ENCODE results near the gene FADD.
A peak's percentile ranks its signal among the peaks of the same experiment; 100 is the strongest.

FADD gene

GRCh38 chr11:70233962-70234361, 30.9 kb downstream of the FADD start:
- DNase-seq (ENCODE audit: low spot score): no peak

DNA sequence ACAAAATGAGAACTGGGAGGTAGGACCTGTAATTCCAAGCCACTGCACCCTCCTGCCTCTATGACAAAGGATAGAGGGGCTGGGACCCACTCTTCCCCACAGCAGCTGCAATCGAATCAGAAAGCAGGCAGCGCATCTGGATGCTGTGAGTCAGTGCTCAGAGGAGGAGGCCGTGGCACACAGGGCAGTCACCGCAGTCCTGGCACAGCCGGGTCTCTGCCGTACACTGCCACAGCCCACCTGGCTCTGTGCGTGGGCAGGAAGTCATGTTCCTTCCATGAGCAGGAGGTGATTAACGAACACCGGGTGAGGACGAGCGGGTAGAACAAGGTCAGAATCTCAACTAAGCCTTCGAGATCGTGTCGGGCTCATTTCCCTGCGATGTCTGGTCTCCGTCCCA, 37.2 kb downstream of the FADD start:
- DNase-seq (ENCODE audit: low spot score): no peak

- DNase-seq (ENCODE audit: low spot score): no peak
Observed at GRCh38 chr11:70241709-70242108, 38.6 kb downstream of the FADD start.

GRCh38 chr11:70242885-70243284, 39.8 kb downstream of the FADD start:
- no peak for DNase-seq (ENCODE audit: low spot score)

GRCh38 chr11:70243912-70244652, 41.0 kb downstream of the FADD start:
- peak; percentile 83 for DNase-seq (ENCODE audit: low spot score)

DNA sequence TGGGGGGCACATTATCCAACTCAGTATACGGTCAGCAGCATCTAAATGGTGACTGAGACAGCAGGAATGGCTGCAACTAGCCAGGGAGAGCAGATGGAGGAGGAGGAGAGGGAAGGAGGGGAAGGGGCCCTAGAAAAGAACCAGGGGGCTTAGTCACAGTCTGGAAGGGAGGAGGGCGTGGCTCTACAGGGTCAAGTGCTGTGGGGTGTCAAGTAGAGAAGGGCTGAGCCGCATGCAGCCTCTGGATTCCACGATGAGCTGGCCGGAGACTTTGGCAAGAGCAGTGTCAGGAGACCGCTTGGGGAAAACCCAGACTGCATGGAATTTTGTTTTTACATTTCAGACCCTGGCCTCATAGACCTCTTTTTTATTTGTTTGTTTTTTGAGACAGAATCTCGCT, 41.6 kb downstream of the FADD start:
- peak; percentile 90 for DNase-seq (ENCODE audit: low spot score)

- DNase-seq (ENCODE audit: low spot score): peak; percentile 58
Observed at GRCh38 chr11:70246196-70246595, 43.1 kb downstream of the FADD start.

GRCh38 chr11:70247042-70247709, 44.1 kb downstream of the FADD start:
- no peak for DNase-seq (ENCODE audit: low spot score)

DNA sequence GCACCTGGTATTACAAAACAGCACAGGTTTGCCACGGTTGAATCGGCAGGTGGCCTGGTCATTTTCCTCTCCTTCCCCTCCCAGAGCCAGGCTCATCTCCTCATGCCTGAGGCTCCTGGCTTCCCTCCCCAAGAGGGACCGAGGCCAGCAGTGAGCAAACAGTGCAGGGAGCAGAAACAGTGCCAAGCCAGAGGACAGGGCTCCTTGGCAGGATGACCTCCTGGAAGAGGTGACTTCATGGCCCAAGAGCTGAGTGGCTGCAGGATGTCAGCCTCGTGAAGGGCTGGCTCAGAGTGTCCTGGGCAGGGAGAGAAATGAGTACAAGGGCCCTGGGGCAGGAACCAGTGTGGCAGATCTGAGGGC, 44.6 kb downstream of the FADD start:
- DNase-seq (ENCODE audit: low spot score): no peak

GRCh38 chr11:70250876-70251658, 48.0 kb downstream of the FADD start:
- no peak for DNase-seq (ENCODE audit: low spot score)

DNA sequence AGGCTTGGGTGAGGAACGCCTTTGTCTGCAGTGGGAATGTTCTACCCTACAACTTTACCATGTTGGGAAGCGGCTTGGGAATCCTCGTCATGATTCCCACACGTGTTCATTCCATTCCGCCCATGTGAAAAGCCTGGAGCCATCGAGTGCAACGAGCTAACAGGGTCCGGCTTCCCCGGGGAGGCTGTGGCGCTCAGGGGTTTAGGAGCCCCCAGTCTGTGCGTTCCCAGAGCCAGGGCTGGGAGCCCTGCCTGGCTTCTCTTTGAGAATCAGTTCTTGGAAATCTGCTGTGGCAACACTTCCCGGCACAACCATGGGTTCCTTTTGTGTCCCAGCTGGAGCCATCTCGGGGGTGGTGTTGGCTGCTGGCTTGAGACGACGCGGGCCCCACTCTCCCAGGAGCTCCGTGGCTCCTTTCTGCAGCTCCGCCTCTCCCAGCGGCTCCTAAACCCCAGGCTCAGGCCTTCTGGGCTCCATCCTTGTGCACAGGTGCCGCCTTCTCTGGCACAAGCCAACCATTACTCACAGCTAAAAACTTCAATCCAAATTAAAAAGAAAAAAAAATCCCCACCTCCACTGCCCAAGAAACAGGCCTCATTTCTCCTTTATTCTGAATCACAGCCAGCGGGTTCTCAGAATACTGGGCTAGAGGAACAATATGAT, 48.7 kb downstream of the FADD start:
- DNase-seq (ENCODE audit: low spot score): no peak

DNA sequence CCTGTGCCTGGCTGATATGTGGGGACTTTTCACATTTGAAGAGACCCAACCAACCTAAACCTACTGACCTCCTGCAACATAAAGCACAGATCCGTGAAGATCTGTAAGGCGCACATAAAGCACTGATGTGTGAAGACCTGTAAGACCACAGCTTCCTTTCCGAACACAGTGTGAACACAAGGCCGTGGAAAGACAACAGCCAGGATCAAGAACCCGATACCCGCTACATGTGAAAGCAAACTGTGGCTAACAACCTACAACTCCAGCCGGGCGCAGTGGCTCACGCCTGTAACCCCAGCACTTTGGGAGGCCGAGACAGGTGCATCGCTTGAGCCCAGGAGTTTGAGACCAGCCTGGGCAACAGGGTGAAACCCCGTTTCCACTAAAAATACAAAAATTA, 49.7 kb downstream of the FADD start:
- DNase-seq (ENCODE audit: low spot score): no peak

- DNase-seq (ENCODE audit: low spot score): no peak
Observed at GRCh38 chr11:70255477-70256116, 52.5 kb downstream of the FADD start.

Measured in hepatic stellate cell (primary cell).